AG09309 (cell line): Measurements from ENCODE around the gene PBX2.
"Not testable (repeated sequence)": the region's sequence is repeated elsewhere in the genome, so short reads cannot be mapped to it uniquely, and the experiment has no call there.

ENCODE experiments used
- DNase-seq: peaks from one replicate; pipeline ENCODE4 v3.0.0-alpha.2; 2010; ENCODE audit warnings: low read depth
- H3K4me3 ChIP-seq: 2 replicates; pipeline ENCODE4 v1.5.1; 2011; ENCODE audit warnings: mild to moderate bottlenecking, low read depth, low read length, moderate library complexity; ENCODE audit not compliant: control insufficient read depth
- CTCF ChIP-seq: IDR thresholded peaks from 2 replicates; pipeline ENCODE4 v1.5.1; 2011; ENCODE audit warnings: mild to moderate bottlenecking, low read depth, low read length, inconsistent platforms; ENCODE audit not compliant: insufficient read depth, control insufficient read depth; ENCODE audit errors: missing control alignments

Gene PBX2

GRCh38 chr6:32190911-32191677, 1.1 kb upstream of the PBX2 start:
- TF ChIP-seq CTCF: no peak
- no peak overlapping the region; the same call in 1 of the 2 replicates for H3K4me3 ChIP-seq
- DNase-seq: no peak

- peak overlapping the region; percentile 70 for H3K4me3 ChIP-seq
- DNase-seq: no peak
- TF ChIP-seq CTCF: no peak
Measured at GRCh38 chr6:32189742-32190053, 304 bp downstream of the PBX2 start.

GRCh38 chr6:32189069-32189741, 797 bp downstream of the PBX2 start:
- TF ChIP-seq CTCF: no peak
- DNase-seq: no peak
- peak overlapping the region; percentile 70 for H3K4me3 ChIP-seq

DNA sequence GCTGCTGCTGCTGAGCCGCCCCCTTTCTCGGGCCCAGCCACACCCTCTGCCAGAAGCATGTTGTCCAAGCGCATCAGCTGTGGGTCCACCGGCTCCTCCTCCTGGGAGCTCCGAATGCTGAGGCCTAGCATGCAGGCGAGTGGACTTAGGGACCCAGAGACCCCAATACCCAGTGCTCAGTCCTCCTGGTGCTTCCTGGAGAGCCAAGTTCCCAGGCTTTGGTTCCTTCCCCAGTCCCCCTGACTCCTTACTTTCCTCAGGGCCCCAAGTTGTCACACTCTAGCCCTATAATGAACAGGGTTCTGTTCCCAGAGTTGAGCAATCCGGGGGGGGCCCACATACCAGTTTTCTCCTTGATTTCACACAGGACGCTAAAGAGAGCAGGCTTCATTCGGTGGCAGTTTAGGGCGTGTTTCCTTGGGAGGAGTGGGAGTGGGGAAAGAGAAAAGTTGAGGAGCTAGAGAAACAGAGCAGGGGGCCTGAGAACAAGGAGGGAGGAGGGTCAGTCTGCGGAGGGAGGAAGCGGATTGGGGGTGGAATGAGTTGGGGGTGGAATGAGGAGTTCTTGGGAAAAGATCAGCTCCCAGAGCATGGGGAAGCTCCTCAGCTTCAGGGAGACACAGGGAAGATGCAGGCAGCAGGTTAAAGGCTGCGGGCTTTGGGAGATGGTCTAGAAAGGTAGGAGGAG, 1.5 kb downstream of the PBX2 start:
- no peak for TF ChIP-seq CTCF
- no peak for DNase-seq
- H3K4me3 ChIP-seq: peak overlapping the region; percentile 70

- peak overlapping the region; percentile 70 for H3K4me3 ChIP-seq
- not testable (repeated sequence) for DNase-seq
Measured at GRCh38 chr6:32187725-32188380, 2.1 kb downstream of the PBX2 start.

DNA sequence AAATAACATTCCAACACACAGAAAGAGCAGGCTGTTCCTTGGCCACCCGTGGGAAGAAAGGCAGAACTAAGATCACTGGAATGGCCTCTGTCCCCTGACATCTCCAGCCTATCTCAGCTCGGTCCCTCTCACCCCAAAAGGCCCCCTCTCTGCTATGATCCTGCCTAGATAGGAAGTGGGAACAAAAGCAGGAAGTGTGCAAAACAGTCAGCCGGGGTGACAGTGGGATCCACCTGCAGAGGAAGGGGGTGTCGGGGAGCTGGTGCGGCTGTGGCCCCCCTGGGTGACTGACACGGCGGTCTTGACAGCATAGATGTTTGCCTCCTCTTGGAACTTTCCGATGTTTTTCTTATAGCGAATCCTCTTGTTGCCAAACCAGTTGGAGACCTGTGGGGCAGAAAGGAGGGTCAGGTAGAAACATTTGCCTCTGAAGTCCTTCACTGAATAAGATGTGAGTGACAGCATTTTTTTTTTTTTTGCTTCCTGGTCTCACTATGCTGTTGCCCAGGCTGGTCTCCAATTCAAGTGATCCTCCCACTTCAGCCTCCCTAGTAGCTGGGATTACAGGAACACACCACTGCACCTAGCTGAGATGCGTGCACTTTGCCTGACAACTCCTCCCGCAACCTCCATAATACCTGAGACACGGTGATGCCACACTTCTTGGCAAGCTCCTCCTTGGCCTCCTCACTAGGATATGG, 2.8 kb downstream of the PBX2 start:
- no peak overlapping the region for H3K4me3 ChIP-seq
- no peak for DNase-seq
- no peak for TF ChIP-seq CTCF

DNA sequence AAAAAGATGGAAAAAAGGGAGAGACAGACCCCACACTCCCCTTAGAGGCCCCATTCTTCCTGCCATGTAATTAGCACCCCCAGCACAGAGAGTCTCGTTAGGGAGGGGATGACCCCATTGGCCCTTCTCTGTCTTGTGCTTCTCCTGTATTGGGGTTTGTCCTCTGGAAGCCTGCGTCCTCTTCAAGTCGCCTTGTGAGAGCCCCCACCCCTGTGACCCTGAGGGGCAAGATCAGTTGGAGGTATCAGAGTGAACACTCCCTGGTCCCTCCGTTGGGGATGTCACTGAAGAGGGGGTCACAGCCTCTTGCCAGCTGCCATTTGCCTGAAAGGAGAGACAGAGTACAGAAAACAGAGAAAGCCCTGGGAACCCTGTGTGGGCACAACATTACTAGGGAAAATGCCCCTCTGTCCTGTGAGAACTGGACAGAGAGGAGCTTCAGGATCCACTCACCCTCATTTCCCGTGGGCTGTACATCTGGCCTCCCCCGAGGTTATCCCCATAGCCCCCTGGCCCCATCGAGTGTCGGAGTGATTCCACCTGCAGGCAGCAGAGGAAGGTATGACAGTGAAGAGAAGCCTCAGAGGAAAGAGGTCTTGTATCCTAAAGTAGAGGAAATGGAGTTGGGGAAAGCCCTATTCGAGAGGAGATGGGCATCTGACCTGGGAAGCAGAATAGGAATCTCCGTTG, 3.7 kb downstream of the PBX2 start:
- DNase-seq, H3K4me3 ChIP-seq: not testable (repeated sequence)

- DNase-seq, H3K4me3 ChIP-seq: not testable (repeated sequence)
Measured at GRCh38 chr6:32185681-32186131, 4.3 kb downstream of the PBX2 start.
